HepG2 (cell line): ENCODE results near the gene SEC14L5. TPM values are rescaled to one million over a fixed set of nuclear protein-coding genes. Genes with fewer than 3 reads are reported as not detected.

Source experiments
- EED ChIP-seq: sonication (generic); formaldehyde crosslinking; IDR thresholded peaks from 2 replicates; pipeline ENCODE4 v1.5.0; 2020; ENCODE audit warnings: mild to moderate bottlenecking, missing genetic modification reagents
- EHMT2 ChIP-seq: fragments of 200-600 bp; sonication (generic); IDR thresholded peaks from 2 replicates; pipeline ENCODE4 v1.7.0; 2017; ENCODE audit warnings: antibody characterized with exemption, low read depth, low read length, borderline replicate concordance
- HNRNPL ChIP-seq: fragments of 200-400 bp; formaldehyde crosslinking; IDR thresholded peaks from 2 replicates; pipeline ENCODE4 v1.6.1; 2017; ENCODE audit warnings: mild to moderate bottlenecking, low read depth, low read length
- KDM2A ChIP-seq: sonication (generic); formaldehyde crosslinking; IDR thresholded peaks from 2 replicates; pipeline ENCODE4 v1.4.0; 2020; ENCODE audit warnings: low read depth, missing genetic modification reagents, borderline replicate concordance
- MNT ChIP-seq: fragments of 450-650 bp; IDR thresholded peaks from 2 replicates; pipeline ENCODE4 v1.6.1; 2016
- MYC ChIP-seq: sonication (generic); formaldehyde crosslinking; IDR thresholded peaks from 2 replicates; pipeline ENCODE4 v1.9.0; 2021; ENCODE audit warnings: missing genetic modification reagents, borderline replicate concordance
- RFXANK ChIP-seq: IDR thresholded peaks from 2 replicates; pipeline ENCODE4 v1.6.1; 2016
- SALL1 ChIP-seq: sonication (generic); formaldehyde crosslinking; IDR thresholded peaks from 2 replicates; pipeline ENCODE4 v1.8.0; 2022; ENCODE audit warnings: mild to moderate bottlenecking, missing genetic modification reagents
- ZBTB14 ChIP-seq: sonication (generic); formaldehyde crosslinking; IDR thresholded peaks from 2 replicates; pipeline ENCODE4 v1.4.0; 2020; ENCODE audit warnings: missing genetic modification reagents
- ZNF18 ChIP-seq: sonication (generic); formaldehyde crosslinking; IDR thresholded peaks from 2 replicates; pipeline ENCODE4 v1.8.0; 2022; ENCODE audit warnings: mild to moderate bottlenecking, missing genetic modification reagents; ENCODE audit not compliant: insufficient replicate concordance
- ZNF574 ChIP-seq: sonication (generic); formaldehyde crosslinking; IDR thresholded peaks from 2 replicates; pipeline ENCODE4 v1.4.0; 2020; ENCODE audit warnings: missing genetic modification reagents
- ZNF614 ChIP-seq: IDR thresholded peaks from 2 replicates; pipeline ENCODE4 v1.6.1; 2018; ENCODE audit warnings: missing biosample characterization, missing genetic modification reagents, inconsistent platforms, borderline replicate concordance
- ZNF687 ChIP-seq: sonication (generic); formaldehyde crosslinking; IDR thresholded peaks from 2 replicates; pipeline ENCODE4 v1.5.1; 2020; ENCODE audit warnings: mild to moderate bottlenecking, missing genetic modification reagents, moderate library complexity
- ZNF777 ChIP-seq: sonication (generic); formaldehyde crosslinking; IDR thresholded peaks from 2 replicates; pipeline ENCODE4 v1.4.0; 2020; ENCODE audit warnings: missing genetic modification reagents
- ZNF891 ChIP-seq: sonication (generic); formaldehyde crosslinking; IDR thresholded peaks from 2 replicates; pipeline ENCODE4 v1.5.0; 2020; ENCODE audit warnings: mild to moderate bottlenecking, missing genetic modification reagents
- polyA plus RNA-seq, 8 experiments: library from polyadenylated mRNA; depleted of rRNA in 3 of 8; stranded (reverse) in 7 of 8; unstranded in 1 of 8; fragments of >200 nt; fragmentation: Illumina TruSeq in 4 of 8; extraction: Trizol in 4 of 8; gene quantifications; 2 replicates each; pipeline versions ENCODE4 v1.2.1 to v1.2.3, GENCODE V29; 2011 to 2016; ENCODE audit warnings: low read depth in 4 of 8, missing spikeins in 1 of 8, mixed read lengths in 1 of 8; ENCODE audit not compliant: insufficient read depth in 1 of 8
- total RNA-seq, 5 experiments: library from RNA; depleted of rRNA; stranded (reverse); fragments of >200 nt; fragmentation: Illumina TruSeq; extraction: Trizol; gene quantifications; 2 replicates each; pipeline ENCODE4 v1.2.3, GENCODE V29; 2016; ENCODE audit warnings: low read depth in 1 of 5

SEC14L5 gene
- total and polyA plus RNA-seq, 2 of the 13 experiments (the other 11 are each of a cell fraction or from before 2014, with no cell fraction given), result 0.40 to 0.42 TPM

- TF ChIP-seq ZNF687 (CRISPR knock-in tag) (peak; percentile 68), ZNF18 (peak; percentile 45), ZNF777 (CRISPR knock-in tag) (peak; percentile 15; the same call in 1 of the 2 replicates), ZBTB14 (CRISPR knock-in tag) (no peak), ZNF574 (CRISPR knock-in tag) (0 out of 2 replicates have a peak, but pooled peaks have one; percentile 14), SALL1 (CRISPR knock-in tag) (peak; percentile 43; the same call in 1 of the 2 replicates), RFXANK (CRISPR knock-in tag) (no peak), MNT (peak; percentile 81), EHMT2 (no peak), EED (CRISPR knock-in tag) (0 out of 2 replicates have a peak, but pooled peaks have one; percentile 20), ZNF614 (CRISPR knock-in tag) (no peak), HNRNPL (peak; percentile 88), KDM2A (CRISPR knock-in tag) (0 out of 2 replicates have a peak, but pooled peaks have one; percentile 30), MYC (peak; percentile 22), ZNF891 (CRISPR knock-in tag) (peak; percentile 60; the same call in 1 of the 2 replicates)
These were observed 29.6 kb downstream of the SEC14L5 start (continued) for GRCh38 chr16:4987580-4988374.
